ENCODE results near the gene CELA3A.
"Not testable (repeated sequence)": the region's sequence is repeated elsewhere in the genome, so short reads cannot be mapped to it uniquely, and the experiment has no call there.

DNA sequence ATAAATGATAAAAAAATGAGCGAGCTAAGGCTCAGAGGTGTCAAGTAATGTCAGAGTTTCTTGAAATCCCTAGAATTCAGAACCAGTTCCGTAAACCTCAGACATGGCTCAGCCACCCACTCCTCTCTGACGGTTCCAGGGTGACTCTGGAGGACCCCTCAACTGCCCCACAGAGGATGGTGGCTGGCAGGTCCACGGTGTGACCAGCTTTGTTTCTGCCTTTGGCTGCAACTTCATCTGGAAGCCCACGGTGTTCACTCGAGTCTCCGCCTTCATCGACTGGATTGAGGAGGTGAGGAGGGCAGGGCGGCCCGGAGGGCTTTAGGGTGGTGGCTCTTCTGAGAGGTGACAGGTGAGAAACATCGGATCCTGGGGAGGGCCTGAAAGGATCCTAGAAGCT lies 8.1 kb downstream of the CELA3A start:
- TF ChIP-seq, protein P1, sequence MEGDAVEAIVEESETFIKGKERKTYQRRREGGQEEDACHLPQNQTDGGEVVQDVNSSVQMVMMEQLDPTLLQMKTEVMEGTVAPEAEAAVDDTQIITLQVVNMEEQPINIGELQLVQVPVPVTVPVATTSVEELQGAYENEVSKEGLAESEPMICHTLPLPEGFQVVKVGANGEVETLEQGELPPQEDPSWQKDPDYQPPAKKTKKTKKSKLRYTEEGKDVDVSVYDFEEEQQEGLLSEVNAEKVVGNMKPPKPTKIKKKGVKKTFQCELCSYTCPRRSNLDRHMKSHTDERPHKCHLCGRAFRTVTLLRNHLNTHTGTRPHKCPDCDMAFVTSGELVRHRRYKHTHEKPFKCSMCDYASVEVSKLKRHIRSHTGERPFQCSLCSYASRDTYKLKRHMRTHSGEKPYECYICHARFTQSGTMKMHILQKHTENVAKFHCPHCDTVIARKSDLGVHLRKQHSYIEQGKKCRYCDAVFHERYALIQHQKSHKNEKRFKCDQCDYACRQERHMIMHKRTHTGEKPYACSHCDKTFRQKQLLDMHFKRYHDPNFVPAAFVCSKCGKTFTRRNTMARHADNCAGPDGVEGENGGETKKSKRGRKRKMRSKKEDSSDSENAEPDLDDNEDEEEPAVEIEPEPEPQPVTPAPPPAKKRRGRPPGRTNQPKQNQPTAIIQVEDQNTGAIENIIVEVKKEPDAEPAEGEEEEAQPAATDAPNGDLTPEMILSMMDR (IDR thresholded peaks at IDR 0.05) = not testable (repeated sequence)
- TF ChIP-seq POLR2AphosphoS5 (IDR thresholded peaks at IDR 0.05) = not testable (repeated sequence)

All from breast epithelium (tissue), 3 donors.